A549 (cell line): ENCODE measurements around the gene PDXP.

Source experiments
- CBX2 ChIP-seq: fragments of 200-600 bp; sonication (generic); IDR thresholded peaks from 2 replicates; pipeline ENCODE4 v1.6.1; 2016; ENCODE audit warnings: low read depth, mild to moderate bottlenecking, borderline replicate concordance
- CHD4 ChIP-seq: fragments of 200-600 bp; sonication (generic); IDR thresholded peaks from 2 replicates; pipeline ENCODE4 v1.6.1; 2016; ENCODE audit warnings: antibody characterized with exemption, mild to moderate bottlenecking, borderline replicate concordance
- CTCF ChIP-seq: fragments of >200 bp; sonication (Bioruptor Twin); formaldehyde crosslinking; IDR thresholded peaks from 3 replicates; pipeline ENCODE4 v1.5.1; 2016
- EP300 ChIP-seq, 2 experiments: fragments of >200 bp; sonication (Bioruptor Twin); formaldehyde crosslinking; IDR thresholded peaks; 2 replicates in 1 of 2; 3 replicates in 1 of 2; pipeline ENCODE4 v1.6.1; 2016 to 2017
- ESRRA ChIP-seq: fragments of 150-350 bp; IDR thresholded peaks from 2 replicates; pipeline ENCODE4 v1.6.1; 2014; ENCODE audit warnings: mild to moderate bottlenecking, low read length, borderline replicate concordance
- MAFK ChIP-seq: fragments of 450-650 bp; IDR thresholded peaks from 2 replicates; pipeline ENCODE4 v1.6.1; 2014; ENCODE audit not compliant: partially characterized antibody
- MAX ChIP-seq: IDR thresholded peaks from 2 replicates; pipeline ENCODE4 v1.6.1; 2012
- MAZ ChIP-seq: fragments of 150-350 bp; IDR thresholded peaks from 2 replicates; pipeline ENCODE4 v1.6.1; 2014; ENCODE audit warnings: antibody characterized with exemption, low read depth, low read length, borderline replicate concordance
- POLR2A ChIP-seq: IDR thresholded peaks from 2 replicates; pipeline ENCODE4 v1.6.1; 2012; ENCODE audit warnings: mild to moderate bottlenecking, low read length
- ZC3H11A ChIP-seq: fragments of 450-650 bp; IDR thresholded peaks from 2 replicates; pipeline ENCODE4 v1.6.1; 2014; ENCODE audit warnings: antibody characterized with exemption, mild to moderate bottlenecking
- ZNF302 ChIP-seq: fragments of 250-450 bp; sonication (Bioruptor Pico); IDR thresholded peaks from 2 replicates; pipeline ENCODE4 v1.9.0; 2021; ENCODE audit warnings: inconsistent platforms, mild to moderate bottlenecking, moderate library complexity

- TF ChIP-seq CTCF: no peak
- no peak for TF ChIP-seq POLR2A
- no peak for TF ChIP-seq ZNF302
- no peak for TF ChIP-seq CHD4
- no peak for TF ChIP-seq MAFK
- TF ChIP-seq MAX: no peak
- no peak for TF ChIP-seq CBX2
- TF ChIP-seq EP300 (IDR thresholded peaks at IDR 0.05): no peak
- no peak for TF ChIP-seq ESRRA
- no peak for TF ChIP-seq ZC3H11A
- no peak for TF ChIP-seq MAZ
Measured at GRCh38 chr22:37650463-37651136, 7.9 kb upstream of the PDXP start.
